CD8-positive, alpha-beta memory T cell (primary cell): ENCODE results near the gene HAGH. TPM values are rescaled to one million over a fixed set of nuclear protein-coding genes. Genes with fewer than 3 reads are reported as not detected.
A peak's percentile ranks its signal among the peaks of the same experiment; 100 is the strongest.

ENCODE experiments used
- CTCF ChIA-PET: fragments of 350-600 bp; sonication (Branson Sonifier 250); formaldehyde crosslinking; loops from one replicate; lab custom pipeline; 2021; ENCODE audit warnings: antibody characterized with exemption; lab: Charles Lee
- POLR2A ChIA-PET: fragments of 350-600 bp; sonication (Branson Sonifier 250); formaldehyde crosslinking; loops from one replicate; lab custom pipeline; 2021; ENCODE audit warnings: antibody characterized with exemption; lab: Charles Lee
- DNase-seq, 5 donors: peaks; one replicate each; pipeline versions ENCODE4 v3.0.0 to v3.0.0-alpha.2; 2020 to 2022; ENCODE audit warnings: mixed read lengths in 1 of 5
- H3K27ac ChIP-seq: one replicate; pipeline ENCODE4 v1.7.0; 2013; ENCODE audit warnings: low read depth, mild to moderate bottlenecking, low read length, moderate library complexity
- H3K27me3 ChIP-seq: 2 replicates; pipeline ENCODE4 v1.7.0; 2013; ENCODE audit warnings: low read length, mild to moderate bottlenecking; ENCODE audit not compliant: insufficient read depth, poor library complexity, severe bottlenecking
- H3K36me3 ChIP-seq: 2 replicates; pipeline ENCODE4 v1.7.0; 2013; ENCODE audit warnings: mild to moderate bottlenecking, low read length, moderate library complexity; ENCODE audit not compliant: insufficient read depth
- H3K4me1 ChIP-seq: 2 replicates; pipeline ENCODE4 v1.7.0; 2013; ENCODE audit warnings: mild to moderate bottlenecking, low read length, moderate library complexity; ENCODE audit not compliant: insufficient read depth
- H3K4me3 ChIP-seq: 2 replicates; pipeline ENCODE4 v1.7.0; 2013; ENCODE audit warnings: mild to moderate bottlenecking, low read length
- H3K9me3 ChIP-seq: 2 replicates; pipeline ENCODE4 v1.7.0; 2013; ENCODE audit warnings: mild to moderate bottlenecking, low read length
- H3K27ac Mint-ChIP-seq, 8 donors: one replicate each; pipeline ENCODE4 v1.8.0; 2020 to 2021; ENCODE audit warnings: mixed read lengths in 8 of 8, mild to moderate bottlenecking in 6 of 8, inconsistent platforms in 3 of 8, moderate library complexity in 3 of 8
- H3K27me3 Mint-ChIP-seq, 2 donors: one replicate each; pipeline ENCODE4 v1.8.0; 2020 to 2021; ENCODE audit warnings: mixed read lengths in 2 of 2, mild to moderate bottlenecking in 1 of 2, moderate library complexity in 1 of 2
- H3K36me3 Mint-ChIP-seq, 3 donors: one replicate each; pipeline ENCODE4 v1.8.0; 2020 to 2021; ENCODE audit warnings: mixed read lengths in 3 of 3, inconsistent platforms in 1 of 3, mild to moderate bottlenecking in 1 of 3
- H3K4me1 Mint-ChIP-seq, 3 donors: one replicate each; pipeline ENCODE4 v1.8.0; 2020 to 2021; ENCODE audit warnings: mixed read lengths in 3 of 3, inconsistent platforms in 1 of 3, mild to moderate bottlenecking in 1 of 3
- H3K4me3 Mint-ChIP-seq, 7 donors: one replicate each; pipeline ENCODE4 v1.8.0; 2020 to 2021; ENCODE audit warnings: mixed read lengths in 7 of 7, mild to moderate bottlenecking in 6 of 7, moderate library complexity in 4 of 7, inconsistent platforms in 2 of 7
- H3K9me3 Mint-ChIP-seq, 5 donors: one replicate each; pipeline ENCODE4 v1.8.0; 2020 to 2022; ENCODE audit warnings: mixed read lengths in 5 of 5, mild to moderate bottlenecking in 3 of 5, moderate library complexity in 2 of 5, inconsistent platforms in 1 of 5
- polyA plus RNA-seq: library from polyadenylated mRNA; unstranded; fragments of 300-500 nt; fragmentation: Illumina TruSeq; gene quantifications from one replicate; pipeline ENCODE4 v1.2.3, GENCODE V29; 2021
- total RNA-seq, 2 experiments: library from RNA; stranded (reverse); gene quantifications; one replicate each; pipeline ENCODE4 v1.2.3, GENCODE V29; 2021

HAGH gene
- total and polyA plus RNA-seq, 3 experiments from 2014 or later, result 41.2 to 54.3 (median 44.5) TPM

DNA sequence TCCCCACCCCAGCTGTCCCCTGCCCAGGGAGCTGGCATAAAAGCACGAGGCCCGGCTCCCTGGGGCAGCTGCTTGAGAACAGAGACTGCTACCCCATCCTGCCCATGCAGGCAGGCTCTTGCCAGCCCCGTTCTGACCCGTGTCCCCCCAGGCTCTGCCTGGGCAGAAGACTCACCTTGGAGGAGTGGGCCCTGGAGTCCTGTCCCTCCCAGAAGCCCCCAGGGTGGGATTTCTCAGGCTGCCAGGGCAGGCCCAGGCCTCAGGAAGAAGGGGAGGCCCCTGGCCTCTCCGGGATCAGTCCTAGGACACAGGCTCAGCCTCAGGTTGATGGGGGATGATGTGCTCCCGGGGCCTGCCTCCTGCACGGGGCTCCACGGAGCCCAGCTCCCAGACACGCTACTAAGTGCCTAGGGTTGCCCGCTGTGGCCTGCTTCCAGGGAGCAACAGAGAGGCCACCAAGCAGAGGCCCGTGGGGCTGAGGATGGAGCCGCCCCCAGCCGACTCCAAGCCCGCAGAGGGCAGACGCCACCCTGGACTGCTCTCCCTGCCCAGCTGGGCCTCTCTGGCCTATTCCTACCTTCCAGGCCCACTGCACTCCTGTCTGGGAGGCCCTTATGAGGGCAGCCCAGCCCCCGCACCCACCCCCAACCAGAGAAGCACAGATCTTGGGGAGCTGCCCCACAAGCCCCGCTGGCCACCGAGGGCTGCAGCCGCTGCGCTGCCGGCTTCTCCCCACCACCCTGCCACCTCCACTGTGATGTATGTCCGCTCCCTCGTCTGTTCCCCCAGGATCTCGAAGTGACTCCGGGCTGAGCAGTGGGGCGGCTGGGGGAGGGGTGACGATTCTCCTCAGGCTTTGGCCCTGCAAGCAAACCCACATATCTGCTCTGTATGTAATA is 57.0 kb downstream of the HAGH start:
- peaks cover 7% of the 10 kb centered on the region for H3K36me3 ChIP-seq
- H3K4me3 Mint-ChIP-seq, result peak overlapping the region; percentile 19 to 98 (median 76)
- H3K9me3 ChIP-seq, result no peaks in the 10 kb centered on the region
- DNase-seq, result no peak
- no peaks in the 10 kb centered on the region for H3K27me3 Mint-ChIP-seq
- no peaks in the 10 kb centered on the region for H3K9me3 Mint-ChIP-seq
- H3K4me1 Mint-ChIP-seq, result peaks cover 8 to 25% (median 15%) of the 10 kb centered on the region in 3 donors
- no peak overlapping the region for H3K27ac ChIP-seq
- ChIA-PET CTCF (interaction anchor here (1.6 to 1.8 kb wide), 2 partner anchors 13 to 64 kb away, joined by 4 to 6 read pairs; partner anchors contain the start of genes MAPK8IP3, NUBP2 and SPSB3), POLR2A (interaction anchor here (0.5 to 3.7 kb wide), 4 partner anchors 13 to 1088 kb away, joined by 3 to 19 read pairs (median 4); partner anchors contain the start of genes MAPK8IP3, NUBP2 and SPSB3)
- H3K27ac Mint-ChIP-seq, result peak overlapping the region in 4 of 8 donors; percentile 24 to 84 (median 65)
- H3K36me3 Mint-ChIP-seq, result peaks cover 0 to 46% (median 0%) of the 10 kb centered on the region in 3 donors
- H3K4me1 ChIP-seq, result peaks cover 16% of the 10 kb centered on the region
- H3K27me3 ChIP-seq, result no peaks in the 10 kb centered on the region
- no peak overlapping the region for H3K4me3 ChIP-seq

DNA sequence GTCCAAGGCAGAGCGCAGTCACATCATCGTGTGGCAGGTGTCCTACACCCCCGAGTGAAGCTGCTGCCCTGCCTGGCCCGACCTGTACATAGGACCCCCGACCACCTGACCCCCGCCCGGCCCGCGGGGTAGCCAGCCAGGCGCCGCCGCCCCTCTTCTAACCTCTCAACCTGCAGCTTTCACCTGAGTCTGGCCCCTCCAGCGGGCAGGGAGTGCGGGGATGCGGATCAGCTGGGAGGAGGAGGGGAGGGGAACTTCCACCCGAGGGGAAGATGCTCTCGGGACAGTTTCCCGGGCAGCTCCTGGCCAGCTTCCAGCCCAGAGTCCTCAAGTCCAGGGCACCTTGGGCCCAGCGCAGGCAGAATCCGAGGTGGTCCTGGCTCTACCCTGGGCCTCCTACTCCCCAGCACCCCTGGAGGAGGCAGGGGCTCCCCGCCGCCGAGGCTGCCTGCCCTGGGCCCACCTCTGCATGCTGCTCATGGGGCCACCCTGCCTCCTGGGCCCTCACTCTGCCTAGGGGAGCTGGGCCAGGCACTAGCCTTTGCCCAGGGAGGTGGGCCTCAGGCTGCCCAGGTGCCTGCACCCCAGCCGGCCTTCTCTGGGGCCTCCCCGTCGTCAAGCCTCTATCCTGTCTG is 57.7 kb downstream of the HAGH start:
- peaks cover 7% of the 10 kb centered on the region for H3K36me3 ChIP-seq
- no peaks in the 10 kb centered on the region for H3K27me3 Mint-ChIP-seq
- no peaks in the 10 kb centered on the region for H3K9me3 Mint-ChIP-seq
- POLR2A ChIA-PET, result interaction anchor here (0.6 kb wide), 1 partner anchor 129 kb away, joined by 4 read pairs; no protein-coding TSS in a partner anchor
- no peak overlapping the region for H3K4me3 Mint-ChIP-seq
- no peak overlapping the region for H3K27ac ChIP-seq
- H3K27me3 ChIP-seq, result no peaks in the 10 kb centered on the region
- H3K4me3 ChIP-seq, result no peak overlapping the region
- peaks cover 8 to 19% (median 13%) of the 10 kb centered on the region in 3 donors for H3K4me1 Mint-ChIP-seq
- no peaks in the 10 kb centered on the region for H3K9me3 ChIP-seq
- H3K27ac Mint-ChIP-seq, result peak overlapping the region in 2 of 8 donors; percentile 38 to 57
- peaks cover 0 to 48% (median 0%) of the 10 kb centered on the region in 3 donors for H3K36me3 Mint-ChIP-seq
- no peak for DNase-seq
- peaks cover 8% of the 10 kb centered on the region for H3K4me1 ChIP-seq
- CTCF ChIA-PET, result interaction anchor here (1.6 to 1.8 kb wide), 2 partner anchors 14 to 63 kb away, joined by 4 to 6 read pairs; partner anchors contain the start of genes MAPK8IP3, NUBP2 and SPSB3

DNA sequence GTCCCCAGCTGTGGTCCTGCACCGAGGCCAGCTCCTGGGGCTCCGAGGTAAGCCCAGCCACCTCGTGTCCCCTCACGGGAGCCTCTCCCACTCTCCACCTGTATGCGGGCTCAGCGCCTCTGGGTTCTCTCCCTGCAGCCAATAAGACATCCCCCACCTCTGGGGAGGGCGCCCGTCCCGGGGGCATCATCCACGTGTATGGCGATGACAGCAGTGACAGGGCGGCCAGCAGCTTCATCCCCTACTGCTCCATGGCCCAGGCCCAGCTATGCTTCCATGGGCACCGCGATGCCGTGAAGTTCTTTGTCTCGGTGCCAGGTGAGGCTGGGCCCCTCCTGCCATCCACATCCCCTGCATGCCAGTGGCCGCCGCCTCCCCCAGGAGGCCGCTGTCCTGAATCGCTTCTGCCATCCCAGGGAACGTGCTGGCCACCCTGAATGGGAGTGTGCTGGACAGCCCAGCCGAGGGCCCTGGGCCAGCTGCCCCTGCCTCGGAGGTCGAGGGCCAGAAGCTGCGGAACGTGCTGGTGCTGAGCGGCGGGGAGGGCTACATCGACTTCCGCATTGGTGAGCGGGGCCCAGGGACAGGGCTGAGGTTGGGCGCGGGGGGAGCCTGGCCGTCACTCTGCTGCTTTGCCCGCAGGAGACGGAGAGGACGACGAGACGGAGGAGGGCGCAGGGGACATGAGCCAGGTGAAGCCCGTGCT is 58.4 kb downstream of the HAGH start:
- Histone ChIP-seq H3K9me3 (no peaks in the 10 kb centered on the region), H3K36me3 (peaks cover 7% of the 10 kb centered on the region), H3K27ac (no peak overlapping the region), H3K4me3 (no peak overlapping the region), H3K4me1 (peaks cover 6% of the 10 kb centered on the region), H3K27me3 (no peaks in the 10 kb centered on the region)
- Mint-ChIP-seq H3K27ac (peak overlapping the region in 3 of 8 donors; percentile 9 to 38 (median 32)), H3K9me3 (no peaks in the 10 kb centered on the region), H3K27me3 (no peaks in the 10 kb centered on the region), H3K4me1 (peaks cover 8 to 17% (median 11%) of the 10 kb centered on the region in 3 donors), H3K36me3 (peaks cover 0 to 48% (median 0%) of the 10 kb centered on the region in 3 donors), H3K4me3 (no peak overlapping the region)
- no peak for DNase-seq
- ChIA-PET POLR2A (interaction anchor here (0.6 kb wide), 1 partner anchor 130 kb away, joined by 4 read pairs; no protein-coding TSS in a partner anchor), CTCF (interaction anchor here (1.8 kb wide), 1 partner anchor 62 kb away, joined by 4 read pairs; the partner anchor contains the start of gene MAPK8IP3)

DNA sequence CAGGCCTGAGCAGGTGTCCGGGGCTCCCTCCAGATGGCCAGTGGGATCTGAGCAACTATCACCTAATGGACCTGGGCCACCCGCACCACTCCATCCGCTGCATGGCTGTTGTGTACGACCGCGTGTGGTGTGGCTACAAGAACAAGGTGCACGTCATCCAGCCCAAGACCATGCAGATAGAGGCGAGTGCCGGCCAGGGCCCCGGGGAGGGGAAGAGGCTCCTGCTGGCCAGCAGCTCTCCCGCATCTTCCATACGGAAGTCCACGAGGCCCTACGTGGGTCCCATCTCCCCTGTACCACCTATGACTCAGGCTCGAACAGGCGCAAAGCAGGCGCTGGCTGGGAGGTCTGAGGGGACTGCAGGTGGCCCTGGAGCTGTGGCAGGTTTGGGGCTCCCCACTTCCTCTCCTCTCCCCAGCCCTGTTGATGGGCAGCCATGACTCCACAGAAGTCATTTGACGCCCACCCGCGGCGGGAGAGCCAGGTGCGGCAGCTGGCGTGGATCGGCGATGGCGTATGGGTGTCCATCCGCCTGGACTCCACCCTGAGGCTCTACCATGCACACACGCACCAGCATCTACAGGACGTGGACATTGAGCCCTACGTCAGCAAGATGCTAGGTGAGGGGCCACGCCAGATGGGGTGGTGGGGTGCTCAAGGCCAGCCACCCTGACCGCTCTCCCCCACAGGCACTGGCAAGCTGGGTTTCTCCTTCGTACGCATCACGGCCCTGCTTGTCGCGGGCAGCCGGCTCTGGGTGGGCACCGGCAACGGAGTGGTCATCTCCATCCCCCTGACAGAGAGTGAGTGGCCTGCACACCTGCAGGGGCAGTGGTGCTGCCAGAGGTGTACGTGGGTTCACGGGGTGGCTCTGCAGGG is 59.3 kb downstream of the HAGH start:
- DNase-seq, result no peak
- Histone ChIP-seq H3K27me3 (no peaks in the 10 kb centered on the region), H3K4me1 (peaks cover 6% of the 10 kb centered on the region), H3K36me3 (peaks cover 7% of the 10 kb centered on the region), H3K9me3 (no peaks in the 10 kb centered on the region), H3K27ac (no peak overlapping the region), H3K4me3 (no peak overlapping the region)
- peaks cover 0 to 51% (median 0%) of the 10 kb centered on the region in 3 donors for H3K36me3 Mint-ChIP-seq
- no peak overlapping the region for H3K4me3 Mint-ChIP-seq
- no peaks in the 10 kb centered on the region for H3K9me3 Mint-ChIP-seq
- ChIA-PET POLR2A (no interaction called here), CTCF (no interaction called here)
- H3K27ac Mint-ChIP-seq, result peak overlapping the region in 1 of 8 donors; percentile 50
- no peaks in the 10 kb centered on the region for H3K27me3 Mint-ChIP-seq
- peaks cover 7 to 16% (median 10%) of the 10 kb centered on the region in 3 donors for H3K4me1 Mint-ChIP-seq

DNA sequence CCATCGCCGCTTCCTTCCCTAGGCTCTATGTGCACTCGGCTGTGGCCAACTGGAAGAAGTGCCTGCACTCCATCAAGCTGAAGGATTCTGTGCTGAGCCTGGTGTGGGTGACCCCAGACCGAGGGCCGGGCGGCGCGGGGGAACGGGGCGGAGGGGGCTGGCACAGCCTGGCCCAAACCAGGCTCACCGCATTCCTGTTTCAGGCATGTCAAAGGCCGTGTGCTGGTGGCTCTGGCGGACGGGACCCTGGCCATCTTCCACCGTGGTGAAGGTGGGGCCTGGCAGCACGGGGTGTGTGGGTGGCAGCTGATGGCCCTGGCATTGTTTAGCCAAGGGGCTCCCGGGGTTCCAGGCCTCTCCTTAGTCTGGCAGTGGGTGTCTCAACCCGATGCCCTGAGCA is 59.9 kb downstream of the HAGH start:
- DNase-seq, result no peak
- H3K27ac ChIP-seq, result no peak overlapping the region
- CTCF ChIA-PET, result no interaction called here
- no peak overlapping the region for H3K4me3 ChIP-seq
- Mint-ChIP-seq H3K4me3 (no peak overlapping the region), H3K4me1 (peaks cover under 1 to 9% (median 3%) of the 10 kb centered on the region in 3 donors), H3K36me3 (peaks cover 0 to 49% (median 0%) of the 10 kb centered on the region in 3 donors), H3K27ac (no peak overlapping the region), H3K27me3 (no peaks in the 10 kb centered on the region), H3K9me3 (no peaks in the 10 kb centered on the region)
- H3K27me3 ChIP-seq, result no peaks in the 10 kb centered on the region
- peaks cover under 1% of the 10 kb centered on the region for H3K4me1 ChIP-seq
- peaks cover 7% of the 10 kb centered on the region for H3K36me3 ChIP-seq
- POLR2A ChIA-PET, result no interaction called here
- no peaks in the 10 kb centered on the region for H3K9me3 ChIP-seq

DNA sequence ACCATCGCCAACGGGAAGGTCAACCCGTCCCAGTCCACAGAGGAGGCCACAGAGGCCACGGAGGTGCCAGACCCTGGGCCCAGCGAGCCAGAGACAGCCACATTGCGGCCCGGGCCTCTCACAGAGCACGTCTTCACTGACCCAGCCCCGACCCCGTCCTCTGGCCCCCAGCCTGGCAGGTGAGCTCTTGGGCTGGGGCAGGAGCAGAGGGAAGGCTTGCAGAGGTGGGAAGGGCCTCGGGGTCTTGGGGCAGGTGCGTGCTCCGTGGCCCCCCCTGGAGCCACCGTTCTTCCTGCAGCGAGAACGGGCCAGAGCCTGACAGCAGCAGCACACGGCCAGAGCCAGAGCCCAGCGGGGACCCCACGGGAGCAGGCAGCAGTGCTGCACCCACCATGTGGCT is 60.4 kb downstream of the HAGH start:
- H3K9me3 Mint-ChIP-seq, result no peaks in the 10 kb centered on the region
- peaks cover 0 to 52% (median 0%) of the 10 kb centered on the region in 3 donors for H3K36me3 Mint-ChIP-seq
- ChIA-PET CTCF (no interaction called here), POLR2A (interaction anchor here (0.6 kb wide), 1 partner anchor 677 kb away, joined by 3 read pairs; no protein-coding TSS in a partner anchor)
- H3K27me3 Mint-ChIP-seq, result no peaks in the 10 kb centered on the region
- H3K27ac Mint-ChIP-seq, result peak overlapping the region in 1 of 8 donors; percentile 87
- Histone ChIP-seq H3K9me3 (no peaks in the 10 kb centered on the region), H3K27ac (no peak overlapping the region), H3K4me3 (no peak overlapping the region), H3K36me3 (peaks cover 7% of the 10 kb centered on the region), H3K4me1 (no peaks in the 10 kb centered on the region), H3K27me3 (no peaks in the 10 kb centered on the region)
- H3K4me1 Mint-ChIP-seq, result peaks cover 0 to 9% (median 3%) of the 10 kb centered on the region in 3 donors
- DNase-seq, result no peak
- H3K4me3 Mint-ChIP-seq, result no peak overlapping the region

DNA sequence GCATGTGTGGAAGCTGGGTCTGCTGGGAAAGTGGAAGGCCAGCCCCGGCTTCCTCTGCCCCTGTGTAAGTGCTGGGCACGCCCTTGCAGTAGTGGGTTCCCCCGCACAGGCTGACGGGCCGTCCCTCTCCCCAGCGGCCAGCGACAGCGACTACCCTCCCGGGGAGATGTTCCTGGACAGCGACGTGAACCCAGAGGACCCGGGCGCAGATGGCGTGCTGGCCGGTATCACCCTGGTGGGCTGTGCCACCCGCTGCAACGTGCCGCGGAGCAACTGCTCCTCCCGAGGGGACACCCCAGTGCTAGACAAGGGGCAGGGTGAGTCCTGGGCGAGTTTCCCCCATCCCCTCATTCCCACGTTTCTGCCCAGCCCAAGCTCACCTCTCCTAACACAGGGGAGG is 60.8 kb downstream of the HAGH start:
- no peak overlapping the region for H3K4me3 Mint-ChIP-seq
- H3K36me3 ChIP-seq, result peaks cover 7% of the 10 kb centered on the region

More for the DNA sequence above, 60.8 kb downstream of the HAGH start:
- Histone ChIP-seq H3K4me3 (no peak overlapping the region), H3K27me3 (no peaks in the 10 kb centered on the region), H3K4me1 (no peaks in the 10 kb centered on the region), H3K27ac (no peak overlapping the region), H3K9me3 (no peaks in the 10 kb centered on the region)
- Mint-ChIP-seq H3K9me3 (no peaks in the 10 kb centered on the region), H3K27me3 (no peaks in the 10 kb centered on the region), H3K4me1 (peaks cover 0 to 9% (median 3%) of the 10 kb centered on the region in 3 donors), H3K36me3 (peaks cover 0 to 56% (median 0%) of the 10 kb centered on the region in 3 donors), H3K27ac (peak overlapping the region in 1 of 8 donors; percentile 87)
- POLR2A ChIA-PET, result interaction anchor here (0.6 kb wide), 1 partner anchor 678 kb away, joined by 3 read pairs; no protein-coding TSS in a partner anchor
- no peak for DNase-seq
- CTCF ChIA-PET, result no interaction called here
